ENCODE results near the gene MPP3. TPM values are rescaled to one million over a fixed set of nuclear protein-coding genes. Genes with fewer than 3 reads are reported as not detected.

MPP3 gene
- total and polyA plus RNA-seq, 9 of the 15 experiments (the other 6 are each of a cell fraction or from before 2014, with no cell fraction given), result 0.41 to 10.4 (median 4.5) TPM

- TF ChIP-seq MGA (IDR thresholded peaks at IDR 0.05), result peak; percentile 48; the same call in 1 of the 2 replicates
- 0 out of 2 replicates have a peak, but pooled peaks have one; percentile 10 for TF ChIP-seq ZNF263 (CRISPR knock-in tag; IDR thresholded peaks at IDR 0.05; ENCODE audit: borderline replicate concordance)
- TF ChIP-seq SREBF2 (CRISPR knock-in tag; IDR thresholded peaks at IDR 0.05), result no peak
- TF ChIP-seq L3MBTL2 (IDR thresholded peaks at IDR 0.05), result peak; percentile 7; the same call in 1 of the 2 replicates
- peak; percentile 53 for TF ChIP-seq RBBP5 (IDR thresholded peaks at IDR 0.05; ENCODE audit: borderline replicate concordance, insufficient read depth, low read length, poor library complexity, severe bottlenecking)
- TF ChIP-seq SIN3A (IDR thresholded peaks at IDR 0.05; ENCODE audit: borderline replicate concordance in 2 of 2, control insufficient read depth in 1 of 2, low read depth in 2 of 2, low read length in 2 of 2), result 0 out of 4 replicates have a peak, but pooled peaks of 1 of the 2 experiments have one; percentile 12
- peak; percentile 37; the same call in 1 of the 2 replicates for TF ChIP-seq EP400 (IDR thresholded peaks at IDR 0.05)
Observed at GRCh38 chr17:43832168-43832975, 574 bp downstream of the MPP3 start (continued).

Data from K562 (cell line).